ENCODE results near the gene ISM2.
"Not testable (repeated sequence)": the region's sequence is repeated elsewhere in the genome, so short reads cannot be mapped to it uniquely, and the experiment has no call there.

ISM2 gene

DNA sequence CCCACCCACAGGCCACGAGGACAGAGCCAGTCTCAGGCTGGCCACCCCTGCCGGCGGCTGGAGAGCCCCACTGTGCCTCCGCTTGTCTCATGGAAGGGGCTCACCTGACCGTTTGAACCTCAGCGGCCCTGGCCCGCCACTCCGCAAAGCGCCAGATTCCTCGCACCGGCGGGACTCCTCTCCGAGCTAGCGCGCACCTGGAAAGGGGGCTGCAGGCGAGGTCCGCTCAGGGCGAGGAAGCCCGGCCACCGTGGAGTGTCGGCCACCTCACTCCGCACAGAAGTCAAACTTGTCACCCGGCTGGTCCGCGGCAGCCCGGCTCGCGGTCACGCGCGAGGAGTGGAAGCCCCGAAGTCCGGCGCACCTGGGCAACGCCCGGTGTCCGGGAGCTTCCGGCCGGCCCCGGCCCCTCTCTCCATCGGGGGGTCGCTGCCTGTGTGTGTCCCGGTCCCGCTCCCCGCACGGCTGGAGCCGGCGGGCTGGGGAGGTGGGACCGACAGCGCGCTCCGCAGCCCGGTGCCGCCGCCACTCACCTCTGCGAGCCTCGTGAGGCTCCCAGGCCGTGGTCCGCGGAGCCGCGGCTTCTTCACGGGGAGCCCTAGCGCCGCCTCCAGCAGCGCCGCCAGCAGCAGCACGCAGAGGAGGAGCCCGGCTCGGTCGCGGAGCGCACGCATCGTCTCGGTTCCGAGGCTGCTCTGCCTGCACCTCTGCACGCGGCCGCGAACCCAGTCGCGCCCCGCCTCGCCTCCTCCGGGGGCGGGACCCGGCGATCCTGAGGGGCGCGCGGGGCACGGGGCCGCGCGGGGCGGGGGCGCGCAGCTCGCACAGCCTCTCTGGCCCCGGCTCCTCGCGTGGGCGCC is at the start of gene ISM2:
Gene ISM2, minus strand, starts transcription at position 697 of the 860 bp plus-strand sequence. Its CDS starts 23 bp downstream, at position 674.
- no peak for DNase-seq

DNA sequence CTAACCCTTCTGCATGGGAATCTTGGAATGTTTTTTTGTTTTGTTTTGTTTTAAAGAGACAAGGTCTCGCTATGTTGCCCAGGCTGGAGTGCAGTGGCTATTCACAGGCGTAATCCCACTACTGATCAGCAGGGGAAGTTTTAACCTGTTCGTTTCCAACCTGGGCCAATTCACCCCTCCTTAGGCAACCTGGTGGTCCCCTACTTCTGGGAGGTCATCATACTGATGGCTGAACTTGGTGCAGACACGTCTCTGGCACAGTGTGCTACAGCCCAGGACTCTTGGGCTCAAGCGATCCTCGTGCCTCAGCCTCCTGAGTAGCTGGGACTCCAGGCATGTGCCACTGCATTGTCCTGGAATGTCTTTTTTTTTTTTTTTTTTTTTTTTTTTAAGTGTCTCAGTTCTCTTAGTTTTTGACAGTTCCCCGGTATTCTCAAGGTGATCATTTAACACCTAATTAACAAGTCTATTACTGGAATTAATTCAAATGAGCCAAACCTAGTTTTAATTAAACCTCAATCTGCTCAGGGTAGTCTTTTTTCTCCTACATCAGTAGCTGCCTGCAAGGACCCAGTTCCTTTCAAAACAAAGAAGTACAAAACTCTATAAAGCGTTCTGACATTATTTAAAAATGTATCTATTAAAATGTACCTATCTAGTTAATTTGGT is 49.0 kb upstream of the ISM2 start:
- no peak for DNase-seq

DNA sequence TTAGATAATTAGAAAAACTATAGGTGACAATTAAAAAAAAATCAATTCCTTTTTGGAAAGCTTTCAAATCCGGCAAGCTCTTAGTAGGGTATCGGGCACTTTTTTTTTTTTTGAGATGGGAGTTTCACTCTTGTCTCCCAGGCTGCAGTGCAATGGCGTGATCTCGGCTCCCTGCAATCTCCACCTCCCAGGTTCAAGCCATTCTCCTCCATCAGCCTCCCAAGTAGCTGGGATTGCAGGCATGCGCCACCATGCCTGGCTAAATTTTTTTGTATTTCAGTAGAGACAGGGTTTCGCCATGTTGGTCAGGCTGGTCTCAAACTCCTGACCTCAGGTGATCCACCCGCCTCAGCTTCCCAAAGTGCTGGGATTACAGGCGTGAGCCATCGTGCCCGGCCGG is 46.6 kb upstream of the ISM2 start:
- not testable (repeated sequence) for DNase-seq

DNA sequence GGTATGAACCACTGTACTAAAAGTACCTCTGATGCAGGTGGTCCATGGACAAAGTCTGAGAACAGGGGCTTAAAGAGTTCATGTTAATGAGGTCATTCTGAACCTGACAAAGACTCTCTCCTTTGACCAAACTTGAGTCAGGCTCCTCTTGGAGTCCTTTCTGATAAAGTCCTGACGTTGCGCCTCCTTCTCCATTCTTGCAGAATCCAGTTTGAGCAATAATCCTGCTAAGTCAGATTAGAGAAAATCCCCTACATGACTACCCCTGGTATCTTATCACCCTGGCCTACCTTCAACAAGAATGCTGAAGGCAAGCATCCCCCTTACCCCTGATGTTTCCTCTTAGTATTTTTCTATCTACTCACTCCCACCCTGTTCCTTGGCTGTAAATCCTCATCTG is 46.0 kb upstream of the ISM2 start:
- no peak for DNase-seq

DNA sequence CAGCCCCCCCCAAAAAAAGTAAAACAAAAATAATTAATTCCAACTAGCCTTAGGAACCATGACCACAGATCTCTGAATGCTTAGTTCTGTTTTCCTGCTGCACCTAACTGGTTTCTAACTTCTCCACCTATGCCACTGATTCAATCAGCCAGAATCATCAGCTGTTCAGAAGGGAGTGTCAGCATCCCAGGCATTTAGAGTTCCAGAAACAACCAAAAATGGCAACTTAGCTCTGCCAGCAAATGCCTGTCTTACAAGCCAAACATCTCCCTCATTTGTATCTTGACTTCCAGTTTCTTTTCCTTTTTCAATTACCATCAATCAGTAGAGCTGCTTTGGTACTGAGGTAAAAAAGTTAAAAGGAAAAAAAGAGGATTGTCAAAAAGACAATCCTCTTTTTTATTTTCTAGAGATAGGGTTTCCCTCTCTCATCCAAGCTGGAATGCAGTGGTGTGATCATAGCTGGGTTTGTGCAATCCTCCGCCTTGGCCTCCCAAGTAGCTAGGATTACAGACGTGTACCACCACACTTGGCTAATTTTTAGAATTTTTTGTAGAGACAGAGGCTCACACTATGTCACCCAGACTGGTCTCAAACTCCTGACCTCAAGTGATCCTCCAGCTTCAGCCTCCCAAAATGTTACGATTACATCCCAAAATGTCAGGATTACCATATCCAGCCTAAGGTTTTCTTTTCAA is 45.2 kb upstream of the ISM2 start:
- DNase-seq: no peak

DNA sequence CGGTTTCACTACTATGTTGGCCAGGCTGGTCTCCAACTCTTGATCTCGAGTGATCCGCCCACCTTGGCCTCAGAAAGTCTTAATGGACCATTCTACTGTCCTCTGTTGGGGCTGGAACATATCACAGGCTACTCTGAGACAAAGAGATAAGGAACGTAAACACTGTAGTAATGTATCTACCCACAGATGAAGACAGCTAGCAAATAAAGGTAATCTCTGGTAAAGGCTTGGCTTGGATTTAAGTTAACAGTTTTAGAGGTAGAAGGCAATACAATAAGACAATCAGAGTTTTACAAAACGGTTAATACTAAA is 44.6 kb upstream of the ISM2 start:
- DNase-seq: no peak

DNA sequence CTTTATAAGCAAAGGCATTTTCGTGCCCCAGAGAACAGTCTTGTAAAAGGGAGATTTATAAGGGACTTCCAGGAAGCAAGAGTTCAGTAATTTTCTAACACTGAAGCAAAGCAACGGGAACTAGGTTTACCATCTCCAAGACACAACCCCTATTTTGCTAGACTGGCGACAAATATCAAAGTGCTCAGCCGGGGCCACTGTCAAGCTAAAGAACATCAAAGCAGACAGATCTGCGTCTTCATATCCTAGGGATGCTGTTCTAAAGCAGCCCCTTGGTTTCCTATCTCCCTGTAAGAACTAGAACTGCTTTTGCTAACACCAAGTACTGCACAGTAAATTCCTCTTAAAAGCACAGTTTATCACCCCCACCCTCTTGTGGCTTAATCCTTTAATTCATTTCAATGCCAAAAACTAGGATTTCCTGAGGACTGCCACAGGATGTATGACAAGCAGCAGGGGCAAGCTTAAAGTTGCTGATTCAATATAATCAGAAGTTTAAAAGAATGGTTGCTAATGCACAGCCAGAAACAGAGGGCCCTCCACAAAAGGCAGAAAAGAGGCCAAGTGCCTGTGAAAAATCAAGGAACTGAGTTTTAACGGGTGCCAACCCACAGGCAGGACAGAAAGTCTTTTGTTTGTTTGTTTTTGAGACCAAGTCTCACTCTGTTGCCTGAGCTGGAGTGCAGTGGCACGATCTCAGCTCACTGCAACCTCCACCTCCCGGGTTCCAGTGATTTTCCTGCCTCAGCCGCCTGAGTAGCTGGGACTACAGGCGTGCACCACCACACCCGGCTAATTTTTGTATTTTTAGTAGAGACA is 44.0 kb upstream of the ISM2 start:
- DNase-seq: no peak

DNA sequence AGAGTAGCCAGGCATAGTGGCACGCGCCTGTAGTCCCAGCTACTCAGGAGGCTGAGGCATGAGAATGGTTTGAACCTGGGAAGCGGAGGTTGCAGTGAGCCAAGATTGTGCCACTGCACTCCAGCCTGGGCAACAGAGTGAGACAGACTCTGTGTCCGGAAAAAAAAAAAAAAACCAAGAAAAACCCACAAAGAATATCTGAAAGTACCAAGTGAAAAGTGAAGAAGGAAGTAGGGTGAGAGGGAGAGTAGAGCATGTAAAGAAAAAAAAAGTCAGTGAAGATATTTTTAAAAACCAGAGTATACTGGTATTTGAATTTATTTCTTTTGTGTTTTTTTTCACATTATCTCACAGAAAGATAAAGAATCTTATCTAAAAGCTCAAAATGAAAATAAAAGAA is 43.3 kb upstream of the ISM2 start:
- no peak for DNase-seq

DNA sequence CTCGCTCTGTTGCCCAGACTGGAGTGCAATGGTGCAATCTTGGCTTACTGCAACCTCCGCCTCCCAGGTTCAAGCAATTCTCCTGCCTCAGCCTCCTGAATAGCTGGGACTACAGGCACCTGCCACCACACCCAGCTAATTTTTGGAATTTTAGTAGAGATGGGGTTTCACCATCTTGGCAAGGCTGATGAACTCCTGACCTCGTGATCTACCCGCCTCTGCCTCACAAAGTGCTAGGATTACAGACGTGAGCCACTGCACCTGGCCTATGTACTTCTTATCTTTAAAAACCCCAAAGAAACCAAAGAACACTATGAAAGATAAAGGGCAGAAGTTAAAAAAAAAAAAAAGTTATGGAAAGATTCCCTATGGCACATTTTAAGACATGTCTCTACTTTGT is 38.3 kb upstream of the ISM2 start:
- DNase-seq: not testable (repeated sequence)

DNA sequence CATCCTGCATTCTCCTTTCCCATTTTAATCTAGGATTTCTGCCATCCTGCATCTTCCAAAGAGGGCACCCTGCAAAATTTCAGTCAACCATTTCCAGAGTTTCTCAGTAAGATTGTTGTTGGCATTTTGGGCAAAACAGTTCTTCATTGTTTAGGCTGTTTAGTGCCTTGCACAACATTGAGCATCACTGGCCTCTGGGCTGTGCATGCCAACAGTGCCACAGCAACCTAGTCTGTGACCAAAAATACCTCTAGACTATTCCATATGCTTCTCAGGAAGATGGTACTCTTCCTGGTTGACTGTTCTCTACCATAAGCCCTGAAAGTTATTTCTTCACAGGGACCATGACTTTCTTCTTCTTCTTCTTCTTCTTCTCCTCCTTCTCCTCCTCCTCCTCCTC is 32.5 kb upstream of the ISM2 start:
- DNase-seq: no peak

DNA sequence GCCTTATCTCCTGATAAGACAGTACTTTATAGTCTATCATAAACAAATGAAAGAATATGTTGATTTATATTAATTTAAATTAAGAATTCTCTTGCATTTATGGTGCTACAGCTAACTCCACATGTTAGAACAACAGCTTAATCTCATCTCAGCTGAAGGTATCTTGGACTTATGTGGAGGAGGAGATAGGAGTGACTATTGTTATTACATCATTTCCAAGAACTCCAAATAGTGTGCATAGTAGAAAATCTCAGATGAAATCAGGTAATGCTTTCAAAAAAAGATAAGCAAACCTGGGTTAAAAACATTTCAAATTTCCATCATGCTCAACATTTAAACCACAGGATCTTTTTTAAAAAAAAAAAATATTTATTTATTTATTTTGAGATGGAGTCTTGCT is 31.3 kb upstream of the ISM2 start:
- no peak for DNase-seq

DNA sequence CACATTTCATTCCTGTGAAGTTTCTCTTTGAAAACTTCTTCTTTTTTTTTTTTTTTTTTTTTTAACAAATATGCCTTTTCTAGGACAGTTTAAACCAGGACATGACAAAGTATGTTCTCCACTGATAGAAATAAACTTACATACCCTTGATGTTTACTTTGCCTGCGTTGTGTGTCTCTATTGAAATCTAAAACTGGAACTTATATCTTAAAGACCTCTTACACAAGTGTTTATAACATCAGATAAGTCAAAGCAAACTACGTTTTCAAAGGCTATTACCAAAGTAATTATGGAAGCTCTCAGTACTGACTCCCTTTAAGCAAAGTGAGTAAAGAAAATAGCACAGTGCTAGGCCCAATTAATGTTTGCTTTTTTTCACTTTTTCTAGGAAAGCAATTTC is 30.6 kb upstream of the ISM2 start:
- DNase-seq: no peak

DNA sequence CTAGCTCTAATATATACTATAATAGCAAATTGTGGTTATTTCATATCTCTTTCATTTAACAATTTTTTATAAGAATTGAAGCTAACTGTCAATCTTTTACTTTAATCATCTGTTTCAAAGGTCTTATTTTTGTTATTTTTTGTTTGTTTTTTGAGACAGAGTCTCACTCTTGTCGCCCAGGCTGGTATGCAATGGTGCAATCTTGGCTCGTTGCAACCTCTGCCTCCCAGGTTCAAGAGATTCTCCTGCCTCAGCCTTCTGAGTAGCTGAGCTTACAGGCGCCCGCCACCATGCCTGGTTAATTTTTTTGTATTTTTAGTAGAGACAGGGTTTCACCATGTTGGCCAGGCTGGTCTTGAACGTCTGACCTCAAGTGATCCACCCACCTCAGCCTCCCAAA is 30.1 kb upstream of the ISM2 start:
- DNase-seq: not testable (repeated sequence)

DNA sequence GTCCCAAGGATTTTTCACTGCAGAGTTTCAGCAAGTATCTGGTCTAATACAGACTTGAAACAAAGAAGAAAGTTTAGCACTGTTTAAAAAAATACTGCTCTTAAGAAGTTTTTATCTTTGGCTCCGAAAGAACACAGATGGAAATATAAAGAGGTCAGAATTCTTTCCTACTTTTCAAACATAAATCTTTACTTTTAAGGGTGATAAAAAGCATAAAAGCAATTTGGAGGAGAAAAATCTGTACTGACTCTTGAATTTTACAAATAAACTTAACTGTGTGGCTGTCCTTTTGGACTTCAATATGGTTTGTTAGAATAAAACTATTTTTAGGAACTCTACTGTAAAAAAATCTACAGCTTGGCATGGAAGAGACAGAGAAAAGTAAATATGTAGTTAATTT is 27.6 kb upstream of the ISM2 start:
- DNase-seq: no peak

DNA sequence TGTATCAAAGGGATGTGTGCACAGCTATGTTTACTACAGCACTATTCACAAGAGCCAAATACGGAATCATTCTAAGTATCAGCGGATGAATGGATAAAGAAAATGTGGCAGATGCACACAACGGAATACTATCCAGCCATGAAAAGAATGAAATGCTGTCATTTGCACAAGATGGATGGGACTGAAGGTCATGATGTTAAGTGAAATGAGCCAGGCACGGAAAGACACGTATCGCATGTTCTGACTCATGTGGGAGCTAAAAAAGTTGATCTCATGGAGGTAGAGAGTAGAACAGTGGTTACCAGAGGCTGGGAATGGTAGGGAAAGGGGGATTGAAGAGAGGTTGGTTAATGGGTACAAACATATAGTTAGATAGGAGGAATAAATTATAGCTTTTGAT is 25.9 kb upstream of the ISM2 start:
- no peak for DNase-seq

DNA sequence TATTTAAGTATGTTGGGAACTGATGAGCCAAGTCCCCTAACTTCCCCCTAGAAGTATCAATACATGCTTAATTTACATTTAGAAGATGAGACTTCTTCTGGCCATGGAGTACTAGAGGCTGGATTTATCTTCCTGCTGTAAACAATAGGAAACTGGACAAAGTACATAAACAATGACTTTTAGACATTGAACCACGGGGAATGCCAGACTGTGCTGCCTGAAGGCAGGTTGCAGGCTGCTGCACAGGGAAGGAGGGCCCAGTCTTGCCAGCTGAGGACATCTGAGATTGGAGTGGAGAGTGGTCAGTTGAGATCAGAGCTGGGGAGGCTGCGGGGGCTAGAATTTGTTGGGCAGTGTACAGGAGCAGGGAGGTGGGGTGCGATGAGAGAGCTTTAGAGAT is 24.5 kb upstream of the ISM2 start:
- DNase-seq: no peak

DNA sequence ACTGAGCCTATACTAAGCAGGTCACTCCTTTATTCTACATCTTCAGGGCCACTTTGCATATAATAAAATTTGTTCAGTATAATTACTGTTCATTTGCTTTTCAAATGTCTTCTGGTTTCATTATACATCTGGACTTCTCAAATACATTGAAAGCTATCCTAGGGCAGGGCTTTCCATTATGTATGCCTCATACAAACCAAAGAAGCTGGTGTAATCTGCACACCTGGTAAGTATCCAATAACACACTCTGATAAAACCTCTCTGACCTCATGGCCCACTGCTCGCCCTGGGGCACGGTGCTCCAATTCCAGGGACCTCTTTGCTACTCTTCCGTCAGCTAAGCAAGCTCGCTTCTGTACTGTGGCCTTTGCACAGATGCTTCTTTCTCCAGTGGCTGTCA is 21.9 kb upstream of the ISM2 start:
- DNase-seq: no peak

DNA sequence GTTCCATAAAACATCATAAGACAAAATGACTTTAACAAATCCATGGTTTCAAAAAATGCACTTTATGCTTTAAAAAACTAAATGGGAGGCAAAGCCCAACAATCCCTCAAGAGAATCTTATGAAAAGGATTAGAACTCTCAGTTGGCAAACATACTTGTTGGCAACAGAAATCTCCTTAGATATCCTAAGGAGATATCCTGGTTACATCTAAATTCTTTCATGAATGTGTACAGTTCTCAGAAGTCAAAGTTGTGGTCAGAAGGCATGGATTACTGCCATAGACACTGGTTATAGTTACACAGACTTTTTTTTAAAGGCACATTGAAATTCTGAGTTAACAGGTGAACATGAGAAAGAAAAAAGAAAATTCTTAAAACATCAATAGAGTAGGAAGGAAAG is 17.5 kb upstream of the ISM2 start:
- no peak for DNase-seq

DNA sequence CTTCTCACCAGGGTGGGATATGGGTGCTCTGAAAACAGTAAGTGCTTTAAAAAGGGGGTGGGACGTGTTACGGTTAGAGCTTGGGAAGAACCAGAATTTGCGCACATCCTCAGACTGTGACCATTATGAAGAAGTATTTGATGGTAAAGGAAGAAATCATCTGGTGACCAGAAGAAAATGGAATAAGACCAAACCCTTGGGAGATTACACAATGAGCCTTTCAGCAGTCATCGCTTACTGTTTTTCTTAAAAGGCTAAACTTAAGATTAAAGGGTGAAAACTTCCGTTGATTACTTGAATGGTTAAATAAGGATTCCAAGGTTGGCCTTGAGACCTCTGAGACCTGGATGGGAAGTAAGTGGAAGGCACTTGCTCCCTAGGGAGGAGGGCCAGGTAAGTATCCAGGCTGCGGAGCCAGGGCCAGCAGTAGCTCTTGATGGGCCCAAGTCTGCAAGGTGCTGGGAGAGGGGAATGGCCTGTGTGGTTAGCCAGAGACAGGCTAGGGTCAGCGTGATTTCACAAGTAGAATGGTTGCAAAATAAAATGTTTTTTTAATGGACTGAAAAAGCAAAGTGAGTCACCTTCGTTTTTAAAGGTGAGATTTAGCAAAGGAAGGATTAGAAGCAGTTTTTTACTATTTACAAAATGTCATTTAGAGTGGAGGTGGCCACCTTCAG is 13.0 kb upstream of the ISM2 start:
- DNase-seq: no peak

DNA sequence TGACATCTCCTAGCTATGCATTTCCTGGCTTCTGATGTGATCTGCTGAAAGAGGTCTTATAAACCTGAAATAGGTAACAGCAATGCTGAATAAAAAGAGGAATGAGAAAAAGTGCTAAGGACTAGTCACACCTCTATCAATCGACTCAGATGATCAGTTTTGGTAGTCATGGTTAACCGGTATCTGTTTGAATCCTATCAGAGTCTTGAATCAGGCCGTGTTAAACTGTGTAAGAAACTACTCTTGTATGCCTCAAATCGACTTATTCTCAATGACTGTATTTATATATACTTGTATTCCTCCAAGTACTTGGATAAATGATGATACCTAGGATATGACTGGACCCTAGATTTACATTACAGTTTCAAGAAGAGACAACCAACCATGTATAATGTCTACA is 10.8 kb upstream of the ISM2 start:
- DNase-seq: no peak

DNA sequence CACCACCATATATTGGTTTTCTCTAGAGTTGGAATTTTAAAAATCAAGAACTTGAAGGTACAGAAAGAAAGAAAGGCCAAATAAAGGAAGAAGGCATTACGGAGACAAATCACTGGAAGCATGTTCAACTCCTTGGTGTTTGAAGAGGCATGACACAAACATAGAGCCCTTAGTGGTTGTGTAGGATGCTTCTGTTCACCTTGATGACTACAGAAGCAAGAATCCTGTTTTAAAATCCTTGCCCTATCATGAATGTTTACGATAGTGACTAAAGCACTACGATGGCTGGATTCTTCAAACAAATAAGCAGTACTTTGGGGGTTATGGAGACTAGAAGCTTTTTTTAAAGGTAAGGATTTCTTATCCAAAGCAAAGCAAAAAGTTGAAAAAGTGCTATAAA is 10.3 kb upstream of the ISM2 start:
- DNase-seq: no peak

DNA sequence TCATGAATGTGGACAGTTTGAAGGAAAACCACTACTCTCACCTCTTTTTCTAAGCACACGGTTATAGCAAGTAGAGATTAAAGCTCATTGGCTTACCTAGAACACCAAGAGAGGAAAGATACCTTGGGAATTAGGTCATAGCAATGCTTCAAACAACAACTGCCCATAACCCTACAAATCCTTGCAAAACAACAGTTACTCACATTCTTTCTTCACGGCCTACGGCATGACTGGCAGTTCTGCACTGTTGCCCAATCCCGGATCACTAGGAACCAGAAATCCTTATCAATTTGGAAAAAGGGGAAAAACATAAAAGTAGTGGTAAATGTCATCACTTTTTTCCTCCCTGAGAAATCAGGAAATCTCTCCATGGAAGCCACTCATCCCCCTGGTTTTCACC is 9.6 kb upstream of the ISM2 start:
- no peak for DNase-seq

DNA sequence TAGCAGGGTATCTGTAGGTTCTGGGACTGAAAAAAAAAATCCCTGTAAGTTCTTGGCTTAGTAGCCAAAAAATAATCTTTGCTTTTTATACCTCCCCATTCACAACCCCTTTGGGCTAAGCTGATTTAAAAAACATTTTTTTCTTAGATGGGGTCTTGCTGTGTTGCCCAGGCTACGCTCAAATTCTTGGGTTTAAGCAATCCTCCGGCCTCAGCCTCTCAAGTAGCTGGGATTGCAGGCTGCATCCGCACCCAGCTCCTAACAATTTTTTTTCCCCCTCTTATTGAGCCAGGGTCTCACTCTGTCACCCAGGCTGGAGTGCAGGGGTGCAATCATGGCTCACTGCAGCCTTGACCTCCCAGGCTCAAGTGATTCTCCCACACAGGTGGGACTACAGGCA is 9.1 kb upstream of the ISM2 start:
- DNase-seq: no peak
